ENCODE results near the gene SAMD8. TPM values are rescaled to one million over a fixed set of nuclear protein-coding genes. Genes with fewer than 3 reads are reported as not detected.

SAMD8 gene
- total RNA-seq, 4 donors from 2014 or later = 53.1 to 59.7 (median 57.8) TPM

DNA sequence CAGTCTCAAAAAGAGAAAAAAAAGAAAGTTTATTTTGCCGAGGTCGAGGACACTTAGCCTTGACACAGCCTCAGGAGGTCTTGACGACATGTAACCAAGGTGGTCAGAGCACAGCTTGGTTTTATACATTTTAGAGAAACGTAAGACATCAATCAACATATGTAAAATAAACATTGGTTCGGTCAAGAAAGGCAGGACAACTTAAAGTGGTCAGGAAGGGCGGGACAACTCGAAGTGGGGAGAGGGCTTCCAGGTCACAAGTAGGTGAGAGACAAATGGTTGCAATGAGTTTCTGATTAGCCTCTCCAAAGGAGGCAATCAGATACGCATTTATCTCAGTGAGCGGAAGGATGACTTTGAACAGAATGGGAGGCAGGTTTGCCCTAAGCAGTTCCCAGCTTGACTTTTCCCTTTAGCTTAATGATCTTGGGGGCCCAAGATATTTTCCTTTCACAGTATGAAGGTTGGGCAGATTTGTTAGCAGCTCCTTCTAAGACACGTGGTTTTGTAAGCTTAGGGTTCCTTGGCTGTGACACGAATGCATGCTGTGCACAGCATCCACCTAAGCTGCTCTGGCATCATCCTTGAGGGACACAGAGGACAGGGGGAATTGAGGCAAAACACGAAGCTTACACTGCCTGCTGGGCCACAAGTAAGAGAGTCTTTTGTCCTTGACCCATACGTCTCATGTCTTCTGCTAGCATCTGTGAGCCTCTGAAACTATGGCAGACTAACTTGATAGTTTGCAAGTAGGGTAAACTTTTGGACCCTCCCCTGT lies 95.8 kb downstream of the SAMD8 start:
- TF ChIP-seq, protein P1, sequence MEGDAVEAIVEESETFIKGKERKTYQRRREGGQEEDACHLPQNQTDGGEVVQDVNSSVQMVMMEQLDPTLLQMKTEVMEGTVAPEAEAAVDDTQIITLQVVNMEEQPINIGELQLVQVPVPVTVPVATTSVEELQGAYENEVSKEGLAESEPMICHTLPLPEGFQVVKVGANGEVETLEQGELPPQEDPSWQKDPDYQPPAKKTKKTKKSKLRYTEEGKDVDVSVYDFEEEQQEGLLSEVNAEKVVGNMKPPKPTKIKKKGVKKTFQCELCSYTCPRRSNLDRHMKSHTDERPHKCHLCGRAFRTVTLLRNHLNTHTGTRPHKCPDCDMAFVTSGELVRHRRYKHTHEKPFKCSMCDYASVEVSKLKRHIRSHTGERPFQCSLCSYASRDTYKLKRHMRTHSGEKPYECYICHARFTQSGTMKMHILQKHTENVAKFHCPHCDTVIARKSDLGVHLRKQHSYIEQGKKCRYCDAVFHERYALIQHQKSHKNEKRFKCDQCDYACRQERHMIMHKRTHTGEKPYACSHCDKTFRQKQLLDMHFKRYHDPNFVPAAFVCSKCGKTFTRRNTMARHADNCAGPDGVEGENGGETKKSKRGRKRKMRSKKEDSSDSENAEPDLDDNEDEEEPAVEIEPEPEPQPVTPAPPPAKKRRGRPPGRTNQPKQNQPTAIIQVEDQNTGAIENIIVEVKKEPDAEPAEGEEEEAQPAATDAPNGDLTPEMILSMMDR (IDR thresholded peaks at IDR 0.05; ENCODE audit: low read depth) = no peak

DNA sequence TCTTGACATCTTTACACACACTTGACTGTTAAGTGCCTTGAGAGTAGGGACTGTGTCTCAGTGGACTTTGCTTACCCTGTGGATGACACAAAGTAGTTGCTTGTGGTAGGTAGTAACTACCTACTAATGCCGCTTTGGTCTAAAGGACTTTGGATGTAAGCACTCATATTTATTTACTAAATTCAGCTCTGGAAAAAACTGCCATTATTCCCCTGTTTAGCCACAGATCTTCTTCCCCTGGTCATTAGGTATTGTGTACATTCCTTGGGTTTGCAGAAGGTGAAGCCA lies 96.3 kb downstream of the SAMD8 start:
- TF ChIP-seq, protein P1 (IDR thresholded peaks at IDR 0.05; ENCODE audit: low read depth) = no peak

DNA sequence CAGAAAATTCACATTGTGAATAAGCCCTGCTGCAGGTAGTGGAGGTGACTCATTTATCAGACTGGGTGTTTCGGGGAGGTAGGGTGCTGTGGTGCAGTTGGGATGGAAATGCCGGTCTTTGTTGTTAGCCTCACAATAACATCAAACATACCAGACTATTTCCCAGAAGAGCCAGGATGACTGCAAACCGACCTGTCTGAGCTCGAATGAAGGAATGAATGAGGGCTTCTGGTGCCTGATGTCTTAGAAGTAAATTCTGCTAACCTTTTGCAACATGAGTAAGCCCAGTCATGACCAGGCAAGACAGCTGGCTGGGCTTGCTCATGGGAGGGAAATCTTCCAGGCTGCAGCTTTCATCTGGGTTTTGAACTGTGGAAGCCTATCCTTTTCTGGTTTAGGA lies 96.7 kb downstream of the SAMD8 start:
- TF ChIP-seq, protein P1 (IDR thresholded peaks at IDR 0.05; ENCODE audit: low read depth) = no peak

DNA sequence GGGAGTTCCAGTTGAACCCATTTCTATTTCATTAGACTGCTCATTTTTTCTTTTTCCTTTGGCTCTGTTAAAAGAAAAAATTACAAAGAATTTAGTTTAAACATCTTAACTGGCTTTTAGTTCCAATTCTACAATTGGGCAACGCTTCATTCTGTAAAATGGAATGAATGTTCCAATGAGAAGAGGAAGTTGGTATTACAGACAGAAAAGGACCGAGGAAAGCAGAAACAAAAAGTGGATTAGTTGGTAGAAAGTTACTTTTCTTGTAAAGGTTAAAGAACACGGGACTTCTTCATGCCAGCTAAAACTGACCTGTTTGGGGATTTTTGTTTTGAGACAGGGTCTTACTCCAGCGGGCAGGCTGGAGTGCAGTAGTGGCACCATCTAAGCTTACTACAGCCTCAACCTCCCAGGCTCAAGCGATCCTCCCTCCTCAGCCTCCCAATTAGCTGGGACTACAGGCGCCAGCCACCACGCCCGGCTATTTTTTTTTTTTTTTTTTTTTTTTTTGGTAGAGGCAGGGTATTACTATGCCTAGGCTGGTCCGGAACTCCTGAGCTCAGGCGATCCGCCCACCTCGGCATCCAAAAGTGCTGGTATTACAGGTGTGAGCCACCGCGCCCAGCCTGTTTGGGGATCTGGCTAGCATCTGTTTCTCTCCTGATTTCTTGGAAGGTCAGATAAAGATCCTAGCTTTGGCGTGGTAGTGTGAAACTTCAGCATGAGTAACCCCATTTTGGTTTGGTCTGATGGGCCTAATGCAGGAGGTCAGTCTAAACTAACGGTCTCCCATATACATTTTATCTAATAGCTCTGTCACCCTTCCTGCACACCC lies 97.8 kb downstream of the SAMD8 start:
- TF ChIP-seq, protein P1 (IDR thresholded peaks at IDR 0.05; ENCODE audit: low read depth) = no peak

DNA sequence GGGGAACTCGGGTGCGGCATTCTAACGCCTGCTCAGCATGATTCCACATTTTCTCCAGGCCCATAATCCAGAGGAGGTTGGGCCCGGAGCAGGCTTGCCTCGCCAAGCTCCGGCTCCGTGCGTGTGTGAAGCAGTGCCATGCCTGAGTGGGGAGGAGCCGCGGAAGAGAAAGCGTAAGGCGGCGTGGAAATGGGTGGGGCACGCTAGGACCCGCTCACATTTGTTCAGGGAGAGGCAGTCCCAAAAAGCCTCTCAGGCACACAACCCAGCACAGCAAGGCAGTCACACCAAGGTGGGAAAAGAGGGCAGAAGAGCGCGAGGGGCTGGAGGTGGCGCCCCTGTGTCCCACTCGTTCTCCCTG lies 98.4 kb downstream of the SAMD8 start:
- TF ChIP-seq, protein P1 (IDR thresholded peaks at IDR 0.05; ENCODE audit: low read depth) = no peak

DNA sequence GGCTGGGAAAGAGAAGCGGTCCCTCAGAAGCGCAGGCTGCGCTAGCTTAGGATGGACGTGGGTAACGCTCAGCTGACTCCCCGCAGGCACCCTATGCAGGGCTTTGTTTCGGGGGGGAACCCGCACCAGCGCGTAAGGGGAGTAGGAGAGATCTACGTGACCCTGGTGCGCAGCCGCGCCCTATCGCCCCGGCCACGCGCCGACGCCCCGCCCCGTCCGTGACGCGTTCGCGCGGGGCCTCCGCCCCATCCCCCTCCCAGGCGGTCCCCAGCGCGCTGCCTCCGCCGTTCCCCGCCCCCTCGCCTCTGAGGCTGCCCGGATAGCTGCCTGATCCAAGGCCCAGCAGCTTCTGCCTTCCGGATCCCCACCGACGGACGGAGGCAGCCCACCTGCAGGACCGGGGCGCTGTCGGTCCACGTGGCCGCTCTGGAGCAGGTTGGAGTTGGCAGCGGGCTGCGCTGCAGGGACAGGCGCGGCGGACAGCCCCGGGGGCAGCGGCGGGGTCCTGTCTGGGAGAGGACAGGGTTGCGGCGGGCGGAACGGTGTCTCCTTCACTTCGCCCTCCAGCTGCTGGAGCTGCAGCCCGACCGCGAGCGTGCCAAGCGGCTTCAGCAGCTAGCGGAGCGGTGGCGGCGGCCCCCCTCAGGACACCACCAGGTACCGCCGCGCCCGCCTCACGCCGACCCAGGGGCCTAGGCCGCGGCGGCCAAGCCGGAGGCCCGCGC lies 99.0 kb downstream of the SAMD8 start, which contains the start of gene VDAC2:
Gene VDAC2, plus strand, starts transcription at position 515 of the 725 bp plus-strand sequence. CDS start 363 bp downstream, outside the sequence.
- TF ChIP-seq, protein P1 (IDR thresholded peaks at IDR 0.05; ENCODE audit: low read depth) = no peak

Data from subcutaneous adipose tissue (tissue), 4 donors.